NCI-H2107 treated with DMSO at 0.1 percent for 48 hours (cell line): ENCODE data around the gene LCE3D.
"Not testable (repeated sequence)": the region's sequence is repeated elsewhere in the genome, so short reads cannot be mapped to it uniquely, and the experiment has no call there.

Experiments
- DNase-seq: peaks from one replicate; lab custom pipeline; 2025; ENCODE audit not compliant: unreplicated experiment; lab: John Stamatoyannopoulos, UW

The LCE3D gene

GRCh38 chr1:152580433-152580832 lies at the start of gene LCE3D:
Gene LCE3D, minus strand, starts transcription at chr1:152580516. Its CDS starts 580 bp downstream, at chr1:152579936.
- no peak for DNase-seq

GRCh38 chr1:152626744-152627143 lies 46.4 kb upstream of the LCE3D start:
- DNase-seq = no peak

- DNase-seq = no peak
Measured at GRCh38 chr1:152623203-152623844, 43.0 kb upstream of the LCE3D start.

GRCh38 chr1:152622803-152623202 lies 42.5 kb upstream of the LCE3D start, which contains the start of gene LCE3A:
Gene LCE3A, minus strand, starts transcription at chr1:152623103. Its CDS starts 0 bp downstream, at chr1:152623103.
- DNase-seq = no peak

- DNase-seq = no peak
Measured at GRCh38 chr1:152621993-152622392, 41.7 kb upstream of the LCE3D start.

- no peak for DNase-seq
Measured at GRCh38 chr1:152613511-152613910, 33.2 kb upstream of the LCE3D start, which contains the start of gene LCE3B. Gene LCE3B, plus strand, starts transcription at chr1:152613811. Its CDS starts 0 bp downstream, at chr1:152613811.

GRCh38 chr1:152599934-152600333 lies 19.6 kb upstream of the LCE3D start, which contains the start of gene LCE3C:
Gene LCE3C, plus strand, starts transcription at chr1:152600234. Its CDS starts 498 bp downstream, at chr1:152600732.
- DNase-seq = no peak

- no peak for DNase-seq
Measured at GRCh38 chr1:152596986-152597385, 16.7 kb upstream of the LCE3D start.

GRCh38 chr1:152585586-152585985 lies 5.3 kb upstream of the LCE3D start:
- DNase-seq = no peak

- no peak for DNase-seq
Measured at GRCh38 chr1:152582647-152583046, 2.3 kb upstream of the LCE3D start.

- not testable (repeated sequence) for DNase-seq
Measured at GRCh38 chr1:152579526-152579925, 790 bp downstream of the LCE3D start.

GRCh38 chr1:152577168-152577567 lies 3.1 kb downstream of the LCE3D start:
- no peak for DNase-seq

GRCh38 chr1:152566681-152567080 lies 13.6 kb downstream of the LCE3D start, which contains the start of gene LCE3E:
Gene LCE3E, minus strand, starts transcription at chr1:152566780. Its CDS starts 572 bp downstream, at chr1:152566208.
- no peak for DNase-seq

GRCh38 chr1:152565535-152566215 lies 14.6 kb downstream of the LCE3D start:
- no peak for DNase-seq

GRCh38 chr1:152565115-152565514 lies 15.2 kb downstream of the LCE3D start:
- no peak for DNase-seq

- not testable (repeated sequence) for DNase-seq
Measured at GRCh38 chr1:152548358-152548757, 32.0 kb downstream of the LCE3D start.

GRCh38 chr1:152546704-152547103 lies 33.6 kb downstream of the LCE3D start:
- DNase-seq = no peak

- no peak for DNase-seq
Measured at GRCh38 chr1:152543820-152544219, 36.5 kb downstream of the LCE3D start.

GRCh38 chr1:152539901-152540300 lies 40.4 kb downstream of the LCE3D start:
- no peak for DNase-seq

- no peak for DNase-seq
Measured at GRCh38 chr1:152537496-152537895, 42.8 kb downstream of the LCE3D start.

- no peak for DNase-seq
Measured at GRCh38 chr1:152535774-152536173, 44.5 kb downstream of the LCE3D start.

GRCh38 chr1:152533327-152533938 lies 46.9 kb downstream of the LCE3D start:
- peak; percentile 1 for DNase-seq
